Progenitor cell of endocrine pancreas (in vitro differentiated cells): ENCODE measurements around the gene ELN. TPM values are rescaled to one million over a fixed set of nuclear protein-coding genes. Genes with fewer than 3 reads are reported as not detected.
"Not testable (repeated sequence)": the region's sequence is repeated elsewhere in the genome, so short reads cannot be mapped to it uniquely, and the experiment has no call there.

ENCODE experiments used
- DNase-seq: peaks from one replicate; pipeline ENCODE4 v3.0.0; 2021; ENCODE audit warnings: low spot score; ENCODE audit not compliant: unreplicated experiment
- H3K27ac Mint-ChIP-seq: 2 replicates; pipeline ENCODE4 v1.8.0; 2021; ENCODE audit warnings: mild to moderate bottlenecking, moderate library complexity, mixed read lengths
- H3K27me3 Mint-ChIP-seq: 2 replicates; pipeline ENCODE4 v1.8.0; 2021; ENCODE audit warnings: mixed read lengths
- H3K36me3 Mint-ChIP-seq: 2 replicates; pipeline ENCODE4 v1.8.0; 2022; ENCODE audit warnings: mixed read lengths; ENCODE audit not compliant: insufficient read depth
- H3K4me1 Mint-ChIP-seq: 2 replicates; pipeline ENCODE4 v1.8.0; 2021; ENCODE audit warnings: low read depth, mixed read lengths
- H3K4me3 Mint-ChIP-seq: 2 replicates; pipeline ENCODE4 v1.8.0; 2021; ENCODE audit warnings: low read depth, mild to moderate bottlenecking, moderate library complexity, mixed read lengths
- H3K9me3 Mint-ChIP-seq: 2 replicates; pipeline ENCODE4 v1.8.0; 2021; ENCODE audit warnings: low read depth, mixed read lengths
- CTCF ChIP-seq: fragments of 200-600 bp; sonication (generic); IDR thresholded peaks from one replicate; pipeline ENCODE4 v1.5.0; 2021; ENCODE audit warnings: antibody characterized with exemption, mild to moderate bottlenecking; ENCODE audit not compliant: unreplicated experiment
- total RNA-seq: library from RNA; stranded (reverse); gene quantifications from 2 replicates; pipeline ENCODE4 v1.2.1, GENCODE V29; 2021

The ELN gene
- total RNA-seq, 1 donor from 2014 or later, result 0.26 TPM

GRCh38 chr7:74007242-74007567 is 20.8 kb upstream of the ELN start:
- no peaks in the 10 kb centered on the region for H3K36me3 Mint-ChIP-seq
- no peak overlapping the region for H3K4me3 Mint-ChIP-seq
- H3K27ac Mint-ChIP-seq, result no peak overlapping the region

GRCh38 chr7:74008687-74009086 is 19.3 kb upstream of the ELN start:
- Mint-ChIP-seq H3K4me1 (no peaks in the 10 kb centered on the region), H3K36me3 (no peaks in the 10 kb centered on the region), H3K27ac (peak overlapping the region; percentile 33), H3K4me3 (no peak overlapping the region), H3K27me3 (peaks cover 20% of the 10 kb centered on the region), H3K9me3 (no peaks in the 10 kb centered on the region)
- TF ChIP-seq CTCF, result no peak
- DNase-seq, result no peak

More at GRCh38 chr7:74007242-74007567, 20.8 kb upstream of the ELN start:
- DNase-seq, result no peak
- TF ChIP-seq CTCF, result no peak
- H3K9me3 Mint-ChIP-seq, result no peaks in the 10 kb centered on the region
- H3K27me3 Mint-ChIP-seq, result peaks cover 20% of the 10 kb centered on the region
- peaks cover 2% of the 10 kb centered on the region for H3K4me1 Mint-ChIP-seq

- Mint-ChIP-seq H3K4me1 (no peaks in the 10 kb centered on the region), H3K9me3 (no peaks in the 10 kb centered on the region), H3K27ac (no peak overlapping the region), H3K36me3 (no peaks in the 10 kb centered on the region), H3K4me3 (no peak overlapping the region), H3K27me3 (peaks cover 20% of the 10 kb centered on the region)
- no peak for DNase-seq
- no peak for TF ChIP-seq CTCF
Observed at GRCh38 chr7:74009719-74010118, 18.3 kb upstream of the ELN start.

GRCh38 chr7:74010407-74010806 is 17.6 kb upstream of the ELN start:
- H3K36me3 Mint-ChIP-seq, result no peaks in the 10 kb centered on the region
- no peak for TF ChIP-seq CTCF
- H3K4me1 Mint-ChIP-seq, result no peaks in the 10 kb centered on the region
- H3K9me3 Mint-ChIP-seq, result no peaks in the 10 kb centered on the region
- H3K27me3 Mint-ChIP-seq, result peaks cover 18% of the 10 kb centered on the region
- no peak overlapping the region for H3K4me3 Mint-ChIP-seq
- no peak for DNase-seq
- no peak overlapping the region for H3K27ac Mint-ChIP-seq

- H3K36me3 Mint-ChIP-seq, H3K9me3 Mint-ChIP-seq, DNase-seq, H3K27ac Mint-ChIP-seq, H3K4me3 Mint-ChIP-seq, H3K4me1 Mint-ChIP-seq: not testable (repeated sequence)
- H3K27me3 Mint-ChIP-seq, result peaks cover 16% of the 10 kb centered on the region
Observed at GRCh38 chr7:74011421-74011820, 16.6 kb upstream of the ELN start.

GRCh38 chr7:74012842-74013249 is 15.1 kb upstream of the ELN start:
- TF ChIP-seq CTCF, result no peak
- no peak overlapping the region for H3K4me3 Mint-ChIP-seq
- H3K27me3 Mint-ChIP-seq, result peaks cover 7% of the 10 kb centered on the region
- H3K9me3 Mint-ChIP-seq, result no peaks in the 10 kb centered on the region
- H3K4me1 Mint-ChIP-seq, result no peaks in the 10 kb centered on the region
- DNase-seq, result no peak
- no peaks in the 10 kb centered on the region for H3K36me3 Mint-ChIP-seq
- no peak overlapping the region for H3K27ac Mint-ChIP-seq
